Measurements from ENCODE around the gene RAI14. TPM values are rescaled to one million over a fixed set of nuclear protein-coding genes. Genes with fewer than 3 reads are reported as not detected.

The RAI14 gene
- total RNA-seq, 1 experiment from 2014 or later: 71.5 TPM

GRCh38 chr5:34818717-34819116 lies 162.6 kb downstream of the RAI14 start:
- Histone ChIP-seq H3K4me1 (peaks cover 14% of the 10 kb centered on the region; the same call in 1 of the 2 replicates), H3K4me3 (ENCODE audit: low read depth, low read length) (no peak overlapping the region), H3K27me3 (replicated peaks; ENCODE audit: control insufficient read depth, insufficient read depth, low read length) (no peaks in the 10 kb centered on the region), H3K9me3 (no peaks in the 10 kb centered on the region), H3K36me3 (ENCODE audit: control insufficient read depth, insufficient read depth, low read length) (no peaks in the 10 kb centered on the region; the same call in 1 of the 2 replicates)
- no peak for DNase-seq
- no peaks in the 10 kb centered on the region for H3K9me3 Mint-ChIP-seq (ENCODE audit: unreplicated experiment)
- peaks cover 15% of the 10 kb centered on the region for H3K4me1 Mint-ChIP-seq (ENCODE audit: low read depth, unreplicated experiment)
- no peaks in the 10 kb centered on the region for H3K27me3 Mint-ChIP-seq (ENCODE audit: insufficient read depth, unreplicated experiment)
- intact Hi-C loops (cut with micrococcal nuclease; ENCODE audit: unreplicated experiment): no loop called here
- TF ChIP-seq CTCF (IDR thresholded peaks at IDR 0.05; ENCODE audit: insufficient read depth in 1 of 2, low read depth in 1 of 2, low read length in 1 of 2, severe bottlenecking in 1 of 2, unreplicated experiment in 1 of 2): no peak
- POLR2A ChIA-PET: no interaction called here
- H3K36me3 Mint-ChIP-seq (ENCODE audit: insufficient read depth, unreplicated experiment): peaks cover 40% of the 10 kb centered on the region
- CTCF ChIA-PET: no interaction called here
- no peak overlapping the region for H3K27ac Mint-ChIP-seq (ENCODE audit: unreplicated experiment)
- no TSS peak for BruUV-seq (replicated peaks)
- no peak overlapping the region for H3K4me3 Mint-ChIP-seq (ENCODE audit: unreplicated experiment)

- no peak overlapping the region for H3K4me3 ChIP-seq (ENCODE audit: low read depth, low read length)
- ChIA-PET CTCF (no interaction called here), POLR2A (no interaction called here)
- Mint-ChIP-seq H3K4me1 (ENCODE audit: low read depth, unreplicated experiment) (peaks cover 15% of the 10 kb centered on the region), H3K27ac (ENCODE audit: unreplicated experiment) (peak overlapping the region; percentile 1), H3K36me3 (ENCODE audit: insufficient read depth, unreplicated experiment) (peaks cover 40% of the 10 kb centered on the region), H3K9me3 (ENCODE audit: unreplicated experiment) (no peaks in the 10 kb centered on the region), H3K4me3 (ENCODE audit: unreplicated experiment) (no peak overlapping the region), H3K27me3 (ENCODE audit: insufficient read depth, unreplicated experiment) (no peaks in the 10 kb centered on the region)
- intact Hi-C loops (cut with micrococcal nuclease; ENCODE audit: unreplicated experiment): loop anchor here (5.0 kb wide), 2 partner anchors 77 to 118 kb away; no protein-coding TSS in a partner anchor
- no TSS peak for BruUV-seq (replicated peaks)
- peaks cover 14% of the 10 kb centered on the region; the same call in 1 of the 2 replicates for H3K4me1 ChIP-seq
- H3K27me3 ChIP-seq (replicated peaks; ENCODE audit: control insufficient read depth, insufficient read depth, low read length): no peaks in the 10 kb centered on the region
- H3K36me3 ChIP-seq (ENCODE audit: control insufficient read depth, insufficient read depth, low read length): peaks cover 2% of the 10 kb centered on the region
- TF ChIP-seq CTCF (IDR thresholded peaks at IDR 0.05; ENCODE audit: insufficient read depth in 1 of 2, low read depth in 1 of 2, low read length in 1 of 2, severe bottlenecking in 1 of 2, unreplicated experiment in 1 of 2): no peak
- no peaks in the 10 kb centered on the region for H3K9me3 ChIP-seq
- DNase-seq: no peak
Measured at GRCh38 chr5:34820593-34820992, 164.5 kb downstream of the RAI14 start.

GRCh38 chr5:34822956-34823715 lies 167.0 kb downstream of the RAI14 start:
- no peaks in the 10 kb centered on the region for H3K27me3 ChIP-seq (replicated peaks; ENCODE audit: control insufficient read depth, insufficient read depth, low read length)
- no peak overlapping the region for H3K27ac Mint-ChIP-seq (ENCODE audit: unreplicated experiment)
- H3K36me3 Mint-ChIP-seq (ENCODE audit: insufficient read depth, unreplicated experiment): peaks cover 53% of the 10 kb centered on the region
- H3K4me3 ChIP-seq (ENCODE audit: low read depth, low read length): no peak overlapping the region
- peaks cover 14% of the 10 kb centered on the region; the same call in 1 of the 2 replicates for H3K4me1 ChIP-seq
- no peaks in the 10 kb centered on the region for H3K9me3 Mint-ChIP-seq (ENCODE audit: unreplicated experiment)
- no TSS peak for BruUV-seq (replicated peaks)
- no peak overlapping the region for H3K4me3 Mint-ChIP-seq (ENCODE audit: unreplicated experiment)
- TF ChIP-seq CTCF (IDR thresholded peaks at IDR 0.05; ENCODE audit: insufficient read depth in 1 of 2, low read depth in 1 of 2, low read length in 1 of 2, severe bottlenecking in 1 of 2, unreplicated experiment in 1 of 2): no peak
- ChIA-PET POLR2A (interaction anchor here (0.8 kb wide), 1 partner anchor 107 kb away, joined by 5 read pairs; no protein-coding TSS in a partner anchor), CTCF (interaction anchor here (0.6 kb wide), 1 partner anchor 1112 kb away, joined by 5 read pairs; no protein-coding TSS in a partner anchor)
- peaks cover 2% of the 10 kb centered on the region for H3K36me3 ChIP-seq (ENCODE audit: control insufficient read depth, insufficient read depth, low read length)
- intact Hi-C loops (cut with micrococcal nuclease; ENCODE audit: unreplicated experiment): loop anchor here (2.0 to 5.0 kb wide), 3 partner anchors 74 to 300 kb away; no protein-coding TSS in a partner anchor
- peak in 1 of 2 experiments; percentile 33 for DNase-seq
- no peaks in the 10 kb centered on the region for H3K27me3 Mint-ChIP-seq (ENCODE audit: insufficient read depth, unreplicated experiment)
- H3K4me1 Mint-ChIP-seq (ENCODE audit: low read depth, unreplicated experiment): peaks cover 15% of the 10 kb centered on the region
- H3K9me3 ChIP-seq: no peaks in the 10 kb centered on the region
